GM21526 (cell line): Measurements from ENCODE around the gene LINC00237.

Source experiments
- ATAC-seq: cut with Tn5 transposase; IDR thresholded peaks from one replicate; pipeline ENCODE4 v1.9.1; 2021; ENCODE audit warnings: moderate library complexity; ENCODE audit not compliant: unreplicated experiment, low FRiP score

The LINC00237 gene

DNA sequence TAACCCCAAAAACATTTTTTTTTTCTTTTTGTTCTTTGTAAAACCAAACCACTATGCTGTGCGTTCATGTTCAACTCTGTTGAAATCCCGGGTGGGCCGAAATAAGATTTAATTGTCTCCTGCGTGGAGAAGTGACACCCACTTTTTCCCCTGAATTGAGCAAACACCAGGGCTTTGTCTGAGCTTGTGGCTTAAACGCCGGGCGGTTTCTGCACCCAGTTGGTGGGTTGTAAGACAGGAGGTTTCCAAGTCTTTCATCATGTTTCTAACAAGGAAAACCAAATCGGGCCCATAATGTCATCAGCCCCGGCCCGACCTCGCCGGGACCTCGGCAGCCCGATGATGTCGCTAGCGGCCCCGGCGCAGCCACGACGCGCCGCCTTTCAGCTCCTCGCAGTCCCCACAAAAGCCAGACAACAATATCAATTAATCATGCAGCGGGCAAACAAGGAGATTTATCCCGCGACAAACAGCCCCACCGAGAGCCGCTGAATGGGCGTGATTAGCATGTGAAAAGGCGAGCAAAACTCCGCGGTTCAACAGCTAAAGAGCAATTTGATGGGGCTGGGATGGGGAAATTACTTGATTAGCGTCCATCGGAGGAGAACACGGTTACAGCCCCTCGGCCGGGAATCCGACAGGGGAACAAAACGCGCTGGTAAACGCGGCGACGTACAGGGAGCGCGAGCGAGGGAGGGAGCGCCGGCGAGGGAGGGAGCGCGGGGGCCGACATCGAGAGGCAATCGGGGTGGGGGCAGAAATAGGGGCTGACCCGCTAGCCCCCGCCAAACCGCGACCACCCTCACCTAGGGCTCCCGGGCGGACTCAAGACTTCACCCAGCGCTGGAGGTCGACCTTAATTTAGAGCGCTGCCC lies 5.3 kb downstream of the LINC00237 start:
- no peak for ATAC-seq

DNA sequence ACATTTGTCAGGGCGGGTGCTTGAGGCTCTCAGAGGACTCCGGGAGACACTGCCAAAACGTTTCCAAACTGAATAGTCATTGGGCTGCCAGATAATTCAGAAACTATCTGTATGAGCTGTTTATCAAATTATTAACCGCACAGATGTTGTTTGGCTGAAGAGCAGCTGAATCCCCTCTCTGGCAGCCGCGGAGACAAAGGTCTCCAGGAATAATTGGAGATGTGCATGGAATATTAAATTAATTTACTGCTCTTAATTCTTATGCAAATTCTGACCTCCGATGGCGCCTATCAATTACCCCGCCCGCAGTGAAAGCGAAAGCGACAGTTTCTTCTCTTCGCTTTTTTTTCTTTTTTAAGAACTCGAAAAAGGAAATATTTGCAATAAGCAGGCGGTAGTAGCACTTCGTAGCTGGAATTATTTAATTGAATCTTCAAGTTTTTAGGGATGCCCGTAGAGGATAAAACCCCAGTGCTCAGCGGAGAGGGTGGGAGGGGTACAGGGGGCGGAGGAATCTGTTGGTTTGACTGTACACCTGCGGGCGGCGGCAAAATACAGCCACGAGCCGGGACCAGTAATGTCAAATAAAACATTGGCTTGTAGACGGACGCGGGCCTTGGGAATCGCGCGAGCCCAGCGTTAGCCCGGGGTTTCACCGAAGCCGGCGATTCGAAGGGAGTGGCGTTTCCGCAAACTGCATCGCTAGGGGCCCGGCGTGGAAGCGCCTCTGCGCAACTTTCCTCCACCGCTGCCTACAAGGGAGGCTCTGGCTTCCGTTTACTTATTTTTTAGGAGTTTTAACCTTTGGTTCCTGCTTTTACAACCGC lies 6.2 kb downstream of the LINC00237 start:
- peak; percentile 41 for ATAC-seq

DNA sequence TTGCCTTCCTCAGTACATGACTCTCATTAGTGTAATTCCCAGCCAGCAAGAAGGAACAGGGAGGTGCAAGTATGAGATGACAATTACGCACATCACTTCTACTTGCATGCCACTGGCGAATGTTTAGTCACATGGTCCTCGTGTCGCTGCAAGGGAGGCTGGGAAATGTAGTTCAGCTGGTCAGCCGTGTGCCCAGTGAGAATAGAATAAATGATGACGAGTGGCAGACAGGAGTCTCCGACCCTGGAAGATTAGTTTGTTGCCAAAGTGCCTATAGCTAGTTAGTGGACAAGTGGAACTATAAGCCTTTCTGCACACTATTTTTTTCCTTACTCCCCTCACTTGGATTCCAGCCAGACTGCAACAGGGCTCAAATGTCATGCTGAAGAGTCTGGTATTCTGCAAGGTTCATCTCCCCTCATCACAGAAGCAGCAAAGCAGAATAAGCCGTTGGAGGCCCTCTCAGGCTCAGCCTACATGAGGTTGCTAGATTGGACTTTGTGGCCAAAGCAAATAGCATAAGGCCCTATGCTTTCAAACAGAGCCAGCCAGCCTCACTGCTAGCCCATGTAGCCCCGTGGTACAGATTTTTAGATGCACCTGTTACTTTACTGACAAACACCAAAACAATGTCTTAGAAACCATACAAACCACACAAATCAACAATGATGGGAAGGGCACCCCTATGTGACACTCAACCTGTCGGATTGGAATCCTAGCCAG lies 9.7 kb downstream of the LINC00237 start:
- ATAC-seq = no peak

DNA sequence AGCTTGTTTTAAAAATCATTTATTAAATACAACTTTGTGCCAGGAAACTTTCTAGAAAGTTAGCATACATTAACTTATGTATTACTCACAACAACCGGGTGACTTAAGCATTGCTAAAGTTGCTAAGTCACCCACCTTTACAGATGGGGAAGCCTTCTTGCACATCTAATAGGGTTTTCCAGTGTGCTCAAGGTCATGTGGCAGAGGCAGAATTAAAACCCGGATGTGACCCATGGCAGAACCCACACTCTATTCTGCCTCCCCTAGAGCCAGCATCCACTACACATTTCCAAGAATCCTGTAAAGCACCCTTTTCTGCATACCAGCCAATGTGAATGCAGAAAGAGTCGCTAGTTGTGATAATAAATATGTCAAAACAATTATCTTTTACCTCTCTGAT lies 13.4 kb downstream of the LINC00237 start:
- ATAC-seq = no peak

DNA sequence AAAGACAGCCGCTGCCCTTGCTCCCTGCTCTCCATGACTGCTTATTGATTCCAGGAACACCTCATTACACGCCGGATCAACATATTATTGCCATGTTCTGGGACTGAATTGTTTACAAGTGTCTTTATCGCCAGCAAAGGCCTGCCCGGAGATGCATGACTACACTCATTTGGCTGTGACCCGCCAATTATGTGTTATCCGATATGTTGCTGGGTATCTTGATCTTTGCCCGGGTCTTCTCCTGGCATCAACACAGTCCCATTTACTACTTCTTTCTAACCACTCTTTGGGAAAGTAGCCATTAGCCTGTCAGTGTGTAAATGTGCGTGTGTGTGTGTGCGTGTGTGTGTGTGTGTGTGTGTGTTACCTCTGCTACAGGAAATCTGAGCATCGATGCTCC lies 15.4 kb downstream of the LINC00237 start:
- ATAC-seq = no peak

DNA sequence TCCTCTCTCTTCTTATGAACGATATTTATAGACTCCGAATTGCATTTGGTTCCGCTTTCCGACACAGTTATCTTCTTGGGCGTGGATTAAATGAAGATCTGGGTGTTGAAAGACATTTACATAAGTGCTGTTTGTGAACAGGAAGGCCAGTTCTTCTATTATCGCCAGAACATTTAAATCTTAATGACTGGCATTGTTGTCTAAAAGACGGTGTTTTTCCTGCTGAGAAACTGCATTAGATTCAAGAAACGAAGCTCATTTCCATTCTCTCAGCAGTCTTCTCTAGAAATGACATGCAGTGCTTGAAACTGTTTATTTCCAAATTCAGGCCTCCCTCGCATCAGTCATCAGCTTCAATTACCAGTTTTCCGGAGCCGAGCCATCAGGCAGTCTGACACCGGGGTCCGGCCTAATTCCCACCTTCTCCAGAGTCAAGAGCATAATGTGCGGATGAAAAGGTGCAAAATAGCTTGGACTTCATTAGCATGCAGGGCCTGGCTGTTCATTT lies 16.0 kb downstream of the LINC00237 start:
- ATAC-seq = no peak

DNA sequence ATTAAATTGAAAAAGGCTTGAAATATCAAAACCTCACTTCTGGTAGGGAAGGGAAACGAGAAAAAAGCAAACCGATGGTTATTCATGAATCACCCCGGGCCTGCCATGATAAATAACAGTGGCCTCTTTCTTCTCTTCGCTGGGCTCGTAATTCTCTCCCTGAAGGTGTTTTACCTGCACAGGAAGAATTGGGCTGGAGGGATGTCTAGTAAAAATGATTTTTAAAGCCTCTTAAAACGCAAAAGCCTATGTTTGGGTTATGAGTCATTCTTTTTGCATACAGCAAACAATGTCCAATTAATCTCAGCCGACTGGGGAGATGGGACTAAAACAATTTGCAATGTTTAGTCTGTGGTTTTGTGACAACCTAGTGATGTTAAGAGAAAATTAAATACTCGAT lies 16.8 kb downstream of the LINC00237 start:
- no peak for ATAC-seq

DNA sequence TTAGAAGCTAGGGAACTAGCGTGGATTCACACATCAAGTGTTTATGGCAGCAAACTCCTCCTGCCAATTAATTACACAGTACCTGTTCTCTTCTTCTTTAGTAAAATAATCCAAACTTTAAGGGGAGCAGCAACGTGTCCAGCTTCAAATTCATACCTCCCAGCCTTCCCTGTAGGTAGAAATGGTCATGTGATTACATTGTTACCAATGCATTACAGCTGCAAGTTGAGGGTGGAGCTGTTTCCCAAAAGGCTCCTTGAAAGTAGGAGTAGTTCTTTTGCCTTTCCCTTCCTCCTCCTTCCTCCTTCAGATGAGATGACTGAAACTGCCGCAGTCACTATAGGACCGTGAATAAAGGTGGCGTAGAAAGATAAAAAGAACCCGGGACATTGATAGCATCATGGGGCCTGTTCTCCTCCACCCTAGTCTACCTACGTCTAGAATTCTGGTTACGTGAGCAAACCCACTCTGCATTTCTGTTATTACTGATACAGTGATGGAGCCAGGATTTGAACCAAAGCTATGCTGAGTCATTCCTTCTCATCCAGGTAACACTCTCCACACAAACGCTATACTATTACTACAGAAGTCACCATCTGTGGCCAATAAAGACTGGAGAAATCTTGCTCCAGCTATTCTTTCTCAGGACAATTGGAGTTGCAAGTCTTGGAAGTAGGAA lies 18.2 kb downstream of the LINC00237 start:
- ATAC-seq = no peak

DNA sequence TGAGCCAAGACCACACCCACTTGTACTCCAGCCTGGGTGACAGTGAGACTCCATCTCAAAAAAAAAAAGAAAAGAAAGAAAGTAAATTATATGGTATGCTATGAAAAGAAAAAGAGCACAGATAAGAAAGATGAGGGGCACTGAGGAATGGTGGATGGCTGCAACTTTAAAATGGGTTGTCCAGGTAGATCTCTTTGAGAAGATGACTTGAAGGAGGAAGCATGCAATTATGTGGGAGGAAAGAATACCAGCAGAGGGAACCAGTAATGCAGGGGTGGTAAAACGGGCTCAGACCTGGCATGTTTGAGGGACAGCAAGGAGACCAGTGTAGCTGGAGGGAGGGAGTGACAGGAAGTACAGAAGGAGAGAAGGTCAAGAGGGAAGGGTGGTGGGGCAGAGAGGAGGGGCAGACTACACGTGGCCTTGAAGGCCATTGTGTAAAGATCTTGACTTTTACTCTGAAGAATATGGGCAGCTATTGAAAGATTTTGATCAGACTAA lies 22.3 kb downstream of the LINC00237 start:
- no peak for ATAC-seq

DNA sequence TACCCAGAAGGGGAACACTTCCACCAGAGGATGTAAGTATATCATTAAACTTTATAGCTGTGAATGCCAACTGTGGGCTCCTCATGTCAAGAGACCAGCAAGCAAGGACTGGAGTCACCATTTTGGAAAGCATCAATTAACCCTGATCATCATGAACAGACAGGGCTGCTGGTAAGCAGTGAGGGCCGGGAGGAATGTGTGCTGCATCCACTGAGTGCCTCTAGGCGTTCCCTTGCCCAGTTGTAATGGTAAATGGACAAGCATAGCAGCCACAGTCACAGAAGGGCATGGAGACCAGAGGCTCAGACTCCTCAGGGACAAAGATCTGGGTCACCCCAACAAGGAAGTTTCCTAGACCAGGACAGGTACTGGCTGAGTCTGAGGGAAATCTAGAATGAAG lies 23.6 kb downstream of the LINC00237 start:
- ATAC-seq = no peak

DNA sequence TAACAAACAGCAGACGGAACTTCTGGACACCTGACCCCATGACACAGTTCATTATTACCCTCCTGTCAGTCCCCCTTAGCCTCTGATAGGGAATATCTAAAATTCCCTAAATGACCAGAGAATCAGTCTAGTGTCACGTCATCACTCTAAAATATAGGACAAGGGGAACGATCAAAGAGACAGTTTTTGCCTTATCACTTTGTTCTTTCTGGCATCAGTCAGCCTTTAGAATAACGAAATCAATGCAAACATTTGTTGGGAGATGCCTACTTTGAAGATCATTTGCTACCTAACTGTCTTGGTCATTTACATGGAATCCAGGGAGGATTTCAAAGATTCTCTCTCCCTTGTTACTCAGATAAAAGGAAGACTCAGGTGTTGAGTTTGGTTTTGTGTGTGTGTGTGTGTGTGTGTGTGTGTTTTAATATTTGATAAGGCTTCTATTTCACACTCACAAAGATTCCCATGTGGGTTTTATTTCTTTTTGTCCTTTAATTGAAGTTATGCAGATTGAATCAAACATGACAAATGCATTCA lies 28.3 kb downstream of the LINC00237 start:
- ATAC-seq = no peak

DNA sequence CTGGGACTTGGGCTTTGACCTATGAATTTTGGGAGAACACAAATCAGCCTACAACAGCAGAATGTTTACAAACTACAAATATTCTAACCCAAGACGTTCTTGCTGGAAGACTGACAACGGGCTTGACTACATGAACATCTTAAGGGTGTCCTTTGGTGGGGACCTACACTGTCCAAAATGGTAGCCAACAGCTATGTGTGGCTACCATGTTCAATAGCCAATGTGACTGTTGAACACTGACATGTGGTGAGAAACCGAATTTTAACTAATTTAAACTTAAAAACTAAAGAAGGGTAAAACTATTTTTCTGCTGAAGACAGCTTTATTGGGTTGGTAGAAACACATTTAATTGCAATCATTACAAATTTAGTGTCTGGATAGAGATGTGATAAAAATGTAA lies 30.1 kb downstream of the LINC00237 start:
- no peak for ATAC-seq

DNA sequence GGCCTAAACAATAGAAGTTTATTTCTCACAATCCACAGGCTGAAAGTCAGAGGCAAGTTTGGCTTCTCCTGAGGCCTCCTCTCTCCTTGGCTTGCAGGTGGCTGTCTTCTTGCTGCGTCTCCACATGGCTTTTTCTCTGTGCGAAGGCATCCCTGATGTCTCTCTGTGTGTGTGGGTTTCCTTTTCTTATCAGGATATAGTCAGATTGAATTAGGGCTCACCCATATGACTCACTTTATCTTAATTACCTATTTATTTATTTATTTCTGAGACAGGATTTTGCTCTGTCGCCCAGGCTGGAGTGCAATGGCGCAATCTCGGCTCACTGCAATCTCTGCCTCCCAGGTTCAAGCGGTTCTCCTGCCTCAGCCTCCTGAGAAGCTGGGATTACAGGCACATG lies 30.7 kb downstream of the LINC00237 start:
- ATAC-seq = no peak

DNA sequence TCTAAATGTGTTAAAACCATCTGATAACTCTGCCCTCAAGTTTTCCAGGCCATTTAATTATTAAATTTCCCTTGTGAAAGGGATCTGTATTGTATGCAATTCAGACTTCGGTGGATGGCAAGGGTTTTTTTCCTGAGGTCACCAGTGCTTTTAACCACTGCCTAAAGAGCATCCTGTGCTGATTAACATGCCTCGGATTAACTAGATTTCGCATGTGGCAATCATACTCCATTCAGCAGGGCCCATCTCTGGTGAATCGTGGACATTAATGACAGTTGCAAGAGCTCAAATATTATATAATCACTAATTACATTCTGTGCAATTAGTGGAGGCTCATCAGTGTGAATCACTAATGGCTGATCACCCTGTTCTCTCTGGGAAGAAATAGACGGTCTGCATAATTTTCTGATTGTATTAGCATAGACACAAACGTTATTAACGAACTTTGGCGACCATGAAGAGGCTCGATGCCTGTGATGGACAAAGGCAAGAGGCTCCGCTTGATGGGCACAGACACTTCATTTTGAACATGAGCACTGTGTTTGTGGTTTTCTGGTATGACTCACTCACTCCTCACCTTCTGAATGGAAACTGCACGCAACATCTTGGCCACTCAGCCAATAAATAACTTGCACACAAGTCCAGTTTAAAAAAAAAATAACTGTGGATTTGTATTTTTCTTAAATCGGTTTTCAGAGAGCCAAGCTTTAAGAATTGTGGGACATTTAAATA lies 31.4 kb downstream of the LINC00237 start:
- ATAC-seq = peak; percentile 91

DNA sequence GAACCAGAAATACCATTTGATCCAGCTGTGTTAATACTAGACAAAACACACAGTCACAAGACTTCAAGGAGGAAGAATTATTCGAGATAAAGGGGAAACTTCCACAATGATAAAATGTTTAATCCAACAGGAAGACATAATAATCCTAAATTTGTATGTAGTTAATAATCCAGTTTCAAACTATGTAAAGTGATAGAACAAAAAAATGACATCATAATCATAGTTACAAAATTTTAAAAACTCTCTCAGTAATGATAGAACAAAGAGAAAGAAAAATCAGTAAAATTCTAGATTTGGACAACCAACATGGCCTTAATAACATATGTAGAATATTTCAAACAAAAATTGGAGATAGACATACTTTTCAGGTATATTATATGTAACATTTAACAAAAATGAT lies 38.9 kb downstream of the LINC00237 start:
- ATAC-seq = no peak

DNA sequence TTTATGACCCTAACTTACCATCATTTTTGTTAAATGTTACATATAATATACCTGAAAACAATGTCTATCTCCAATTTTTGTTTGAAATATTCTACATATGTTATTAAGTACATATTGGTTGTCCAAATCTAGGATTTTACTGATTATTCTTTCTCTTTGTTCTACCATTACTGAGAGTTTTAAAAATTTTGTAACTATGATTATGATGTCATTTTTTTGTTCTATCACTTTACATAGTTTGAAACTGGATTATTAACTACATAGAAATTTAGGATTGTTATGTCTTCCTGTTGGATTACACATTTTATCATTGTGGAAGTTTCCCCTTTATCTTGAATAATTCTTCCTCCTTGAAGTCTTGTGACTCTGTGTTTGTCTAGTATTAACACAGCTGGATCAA lies 41.2 kb downstream of the LINC00237 start:
- ATAC-seq = no peak

DNA sequence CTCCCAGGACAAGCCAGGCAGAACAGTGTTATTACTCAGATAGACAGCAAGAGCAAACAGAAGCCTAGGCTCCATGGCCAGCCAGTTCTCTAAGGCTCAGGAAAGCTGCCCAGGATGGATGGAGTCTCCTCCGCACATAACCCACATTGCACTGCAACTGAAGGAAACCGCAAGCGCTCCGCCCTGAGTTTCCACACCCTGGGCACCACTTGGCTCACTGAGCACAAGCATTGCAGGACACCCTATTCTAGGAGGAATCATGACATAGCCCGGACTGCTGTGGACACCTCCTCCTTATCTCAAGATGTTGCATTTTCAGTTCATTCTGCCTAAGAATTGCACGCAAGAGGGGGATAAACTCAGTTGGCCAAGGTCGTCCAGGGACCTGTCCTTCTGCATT lies 42.9 kb downstream of the LINC00237 start:
- ATAC-seq = no peak

DNA sequence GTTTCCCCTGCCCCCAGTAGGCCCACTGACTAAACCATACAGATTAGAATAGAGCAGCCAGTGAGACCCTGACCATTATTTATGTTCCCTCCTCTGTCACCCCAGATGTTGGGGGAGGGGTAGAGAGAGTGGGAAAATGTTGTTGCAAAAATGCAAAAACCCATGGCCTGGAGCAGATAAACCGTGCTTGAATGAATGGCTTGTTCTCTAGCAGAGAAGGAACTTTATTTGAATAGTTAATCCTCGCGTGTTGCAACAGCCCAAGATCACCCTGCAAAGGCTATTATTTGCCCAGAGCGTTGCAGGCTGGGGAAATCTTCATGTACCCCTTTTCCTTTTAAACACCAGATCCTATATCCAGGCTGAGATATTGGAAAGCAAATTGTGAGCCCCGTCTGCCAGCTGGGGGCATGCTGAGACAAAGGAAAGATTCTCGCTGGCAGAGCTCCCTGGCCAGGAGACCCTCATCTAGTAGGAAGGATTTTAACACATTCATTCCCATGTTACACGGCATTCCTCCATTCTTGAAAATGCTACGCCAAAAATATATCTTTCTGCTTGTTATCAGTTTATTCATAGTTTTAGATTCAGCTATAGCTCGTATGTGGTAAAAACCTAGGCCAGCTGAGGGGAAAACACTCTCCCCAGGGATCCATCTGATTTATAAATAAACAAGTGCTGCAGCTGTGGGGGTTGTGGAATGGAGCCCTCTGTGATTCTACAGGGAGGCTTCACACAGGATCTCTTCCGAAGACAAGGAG lies 53.0 kb downstream of the LINC00237 start:
- ATAC-seq = no peak

DNA sequence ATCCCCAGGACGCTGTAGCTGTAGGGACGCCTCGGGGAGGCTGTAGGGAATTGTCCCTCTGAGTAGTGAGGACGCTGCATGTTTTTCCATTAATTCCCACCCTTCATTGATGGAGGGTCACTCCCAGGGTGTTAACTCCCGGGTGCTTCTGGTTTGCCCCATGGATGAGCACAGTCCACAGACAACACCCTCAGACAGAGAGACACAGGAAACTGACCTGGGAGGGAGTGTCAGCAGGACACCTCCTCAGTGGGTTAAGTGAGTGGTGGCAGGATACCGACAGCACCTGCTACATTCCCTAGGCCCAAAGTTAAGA lies 53.5 kb downstream of the LINC00237 start:
- ATAC-seq = no peak
